HS-27A (cell line): ENCODE results near the gene IL17D.
A peak's percentile ranks its signal among the peaks of the same experiment; 100 is the strongest.

Experiments used
- DNase-seq: peaks from one replicate; pipeline ENCODE4 v3.0.0-alpha.2; 2012; ENCODE audit warnings: low read depth, missing footprints

Gene IL17D

GRCh38 chr13:20691616-20692015 lies 11.9 kb upstream of the IL17D start:
- DNase-seq = no peak

- DNase-seq = no peak
These were observed 7.4 kb upstream of the IL17D start for GRCh38 chr13:20696073-20696472.

- no peak for DNase-seq
These were observed 3.8 kb upstream of the IL17D start for GRCh38 chr13:20699715-20700114.

GRCh38 chr13:20700288-20700687 lies 3.2 kb upstream of the IL17D start:
- DNase-seq = no peak

- DNase-seq = no peak
These were observed 2.0 kb upstream of the IL17D start for GRCh38 chr13:20701461-20701860.

- no peak for DNase-seq
These were observed 977 bp upstream of the IL17D start for GRCh38 chr13:20702530-20702914.

GRCh38 chr13:20703780-20704458 lies 420 bp downstream of the IL17D start:
- DNase-seq = no peak

GRCh38 chr13:20704459-20705069 lies 1.1 kb downstream of the IL17D start:
- DNase-seq = no peak

GRCh38 chr13:20706661-20707060 lies 3.2 kb downstream of the IL17D start:
- no peak for DNase-seq

- DNase-seq = no peak
These were observed 4.7 kb downstream of the IL17D start for GRCh38 chr13:20708216-20708615.

GRCh38 chr13:20709369-20709768 lies 5.9 kb downstream of the IL17D start:
- no peak for DNase-seq

- no peak for DNase-seq
These were observed 6.3 kb downstream of the IL17D start for GRCh38 chr13:20709782-20710181.

- no peak for DNase-seq
These were observed 8.0 kb downstream of the IL17D start for GRCh38 chr13:20711301-20712044.

- no peak for DNase-seq
These were observed 9.5 kb downstream of the IL17D start for GRCh38 chr13:20713014-20713376.

GRCh38 chr13:20713751-20714150 lies 10.3 kb downstream of the IL17D start:
- DNase-seq = peak; percentile 30

- DNase-seq = no peak
These were observed 10.7 kb downstream of the IL17D start for GRCh38 chr13:20714161-20714560.

GRCh38 chr13:20714563-20715329 lies 11.2 kb downstream of the IL17D start:
- no peak for DNase-seq

GRCh38 chr13:20715330-20715712 lies 11.8 kb downstream of the IL17D start:
- DNase-seq = no peak

GRCh38 chr13:20716951-20717350 lies 13.5 kb downstream of the IL17D start:
- no peak for DNase-seq

- no peak for DNase-seq
These were observed 14.4 kb downstream of the IL17D start for GRCh38 chr13:20717581-20718542.

- DNase-seq = no peak
These were observed 15.6 kb downstream of the IL17D start for GRCh38 chr13:20718958-20719566.
